Activated naive CD4-positive, alpha-beta T cell treated with anti-CD3 and anti-CD28 coated beads, Interleukin-2, amount 10 ng/mL, durations not matched to agents 7 days and 5 days (primary cell): Measurements from ENCODE around the gene N4BP2.
"Not testable (repeated sequence)": the region's sequence is repeated elsewhere in the genome, so short reads cannot be mapped to it uniquely, and the experiment has no call there.

ENCODE experiments used
- CTCF ChIA-PET: fragments of 350-600 bp; sonication (Branson Sonifier 250); formaldehyde crosslinking; loops from one replicate; lab custom pipeline; 2021; ENCODE audit warnings: antibody characterized with exemption; lab: Charles Lee
- DNase-seq: peaks from one replicate; pipeline ENCODE4 v3.0.0-alpha.2; 2020
- H3K27ac Mint-ChIP-seq: one replicate; pipeline ENCODE4 v1.8.0; 2021; ENCODE audit warnings: mild to moderate bottlenecking, moderate library complexity, mixed read lengths
- H3K27me3 Mint-ChIP-seq: one replicate; pipeline ENCODE4 v1.8.0; 2021; ENCODE audit warnings: mild to moderate bottlenecking, mixed read lengths
- H3K36me3 Mint-ChIP-seq: one replicate; pipeline ENCODE4 v1.8.0; 2021; ENCODE audit warnings: mixed read lengths
- H3K4me1 Mint-ChIP-seq: one replicate; pipeline ENCODE4 v1.8.0; 2021; ENCODE audit warnings: mixed read lengths
- H3K4me3 Mint-ChIP-seq: one replicate; pipeline ENCODE4 v1.8.0; 2021; ENCODE audit warnings: mild to moderate bottlenecking, moderate library complexity, mixed read lengths
- H3K9me3 Mint-ChIP-seq: one replicate; pipeline ENCODE4 v1.8.0; 2021; ENCODE audit warnings: mixed read lengths

N4BP2 gene

GRCh38 chr4:40118861-40119260, 62.2 kb downstream of the N4BP2 start:
- no peak for DNase-seq
- H3K9me3 Mint-ChIP-seq: no peaks in the 10 kb centered on the region
- no peaks in the 10 kb centered on the region for H3K27me3 Mint-ChIP-seq
- no peak overlapping the region for H3K27ac Mint-ChIP-seq
- H3K4me1 Mint-ChIP-seq: peaks cover 28% of the 10 kb centered on the region
- CTCF ChIA-PET: interaction anchor here (0.8 to 1.7 kb wide), 2 partner anchors 22 to 432 kb away, joined by 3 read pairs; no protein-coding TSS in a partner anchor
- peaks cover 49% of the 10 kb centered on the region for H3K36me3 Mint-ChIP-seq
- no peak overlapping the region for H3K4me3 Mint-ChIP-seq

- peaks cover 28% of the 10 kb centered on the region for H3K4me1 Mint-ChIP-seq
- CTCF ChIA-PET: interaction anchor here (0.6 to 0.8 kb wide), 2 partner anchors 431 to 620 kb away, joined by 3 read pairs; no protein-coding TSS in a partner anchor
- H3K27me3 Mint-ChIP-seq: no peaks in the 10 kb centered on the region
Measured at GRCh38 chr4:40119344-40119743, 62.7 kb downstream of the N4BP2 start.

GRCh38 chr4:40121515-40121914, 64.9 kb downstream of the N4BP2 start:
- Mint-ChIP-seq H3K9me3 (no peaks in the 10 kb centered on the region), H3K4me1 (peaks cover 42% of the 10 kb centered on the region), H3K36me3 (peaks cover 46% of the 10 kb centered on the region), H3K27ac (no peak overlapping the region), H3K4me3 (no peak overlapping the region), H3K27me3 (no peaks in the 10 kb centered on the region)
- DNase-seq: no peak
- CTCF ChIA-PET: interaction anchor here (1.5 to 1.7 kb wide), 2 partner anchors 9 to 204 kb away, joined by 4 read pairs; no protein-coding TSS in a partner anchor

More at GRCh38 chr4:40119344-40119743, 62.7 kb downstream of the N4BP2 start:
- Mint-ChIP-seq H3K9me3 (no peaks in the 10 kb centered on the region), H3K36me3 (peaks cover 49% of the 10 kb centered on the region), H3K27ac (no peak overlapping the region), H3K4me3 (no peak overlapping the region)
- no peak for DNase-seq

GRCh38 chr4:40122941-40123340, 66.3 kb downstream of the N4BP2 start:
- H3K4me1 Mint-ChIP-seq: peaks cover 42% of the 10 kb centered on the region
- no peaks in the 10 kb centered on the region for H3K9me3 Mint-ChIP-seq
- DNase-seq: no peak
- CTCF ChIA-PET: no interaction called here
- H3K36me3 Mint-ChIP-seq: peaks cover 43% of the 10 kb centered on the region
- H3K27ac Mint-ChIP-seq: no peak overlapping the region
- no peaks in the 10 kb centered on the region for H3K27me3 Mint-ChIP-seq
- H3K4me3 Mint-ChIP-seq: no peak overlapping the region

GRCh38 chr4:40124690-40125089, 68.0 kb downstream of the N4BP2 start:
- Mint-ChIP-seq H3K27me3 (no peaks in the 10 kb centered on the region), H3K27ac (peak overlapping the region; percentile 87), H3K36me3 (peaks cover 36% of the 10 kb centered on the region), H3K4me3 (no peak overlapping the region), H3K9me3 (no peaks in the 10 kb centered on the region), H3K4me1 (peaks cover 42% of the 10 kb centered on the region)
- CTCF ChIA-PET: no interaction called here
- peak; percentile 37 for DNase-seq

- no peak overlapping the region for H3K4me3 Mint-ChIP-seq
- peaks cover 32% of the 10 kb centered on the region for H3K36me3 Mint-ChIP-seq
- no peaks in the 10 kb centered on the region for H3K27me3 Mint-ChIP-seq
- H3K4me1 Mint-ChIP-seq: peaks cover 3% of the 10 kb centered on the region
- DNase-seq: no peak
- no peaks in the 10 kb centered on the region for H3K9me3 Mint-ChIP-seq
- no peak overlapping the region for H3K27ac Mint-ChIP-seq
- CTCF ChIA-PET: interaction anchor here (0.8 to 1.9 kb wide), 2 partner anchors 10 to 195 kb away, joined by 4 to 5 read pairs; no protein-coding TSS in a partner anchor
Measured at GRCh38 chr4:40130401-40131036, 73.9 kb downstream of the N4BP2 start.

GRCh38 chr4:40132816-40133215, 76.2 kb downstream of the N4BP2 start:
- peaks cover 48% of the 10 kb centered on the region for H3K36me3 Mint-ChIP-seq
- CTCF ChIA-PET: interaction anchor here (0.6 kb wide), 1 partner anchor 94 kb away, joined by 5 read pairs; no protein-coding TSS in a partner anchor

GRCh38 chr4:40134206-40134917, 77.7 kb downstream of the N4BP2 start:
- Mint-ChIP-seq H3K4me1 (peaks cover 5% of the 10 kb centered on the region), H3K9me3 (no peaks in the 10 kb centered on the region), H3K27ac (peak overlapping the region; percentile 14), H3K4me3 (no peak overlapping the region), H3K36me3 (peaks cover 55% of the 10 kb centered on the region), H3K27me3 (no peaks in the 10 kb centered on the region)
- DNase-seq: no peak
- CTCF ChIA-PET: interaction anchor here (1.6 kb wide), 1 partner anchor 191 kb away, joined by 4 read pairs; no protein-coding TSS in a partner anchor

More at GRCh38 chr4:40132816-40133215, 76.2 kb downstream of the N4BP2 start:
- Mint-ChIP-seq H3K27me3 (no peaks in the 10 kb centered on the region), H3K4me1 (peaks cover 2% of the 10 kb centered on the region), H3K27ac (no peak overlapping the region), H3K9me3 (no peaks in the 10 kb centered on the region), H3K4me3 (no peak overlapping the region)
- DNase-seq: no peak

GRCh38 chr4:40136202-40136601, 79.6 kb downstream of the N4BP2 start:
- H3K27ac Mint-ChIP-seq, H3K4me3 Mint-ChIP-seq, H3K27me3 Mint-ChIP-seq, H3K4me1 Mint-ChIP-seq, DNase-seq, CTCF ChIA-PET, H3K9me3 Mint-ChIP-seq: not testable (repeated sequence)
- H3K36me3 Mint-ChIP-seq: peaks cover 57% of the 10 kb centered on the region

- Mint-ChIP-seq H3K9me3 (peaks cover 2% of the 10 kb centered on the region), H3K36me3 (peaks cover 67% of the 10 kb centered on the region), H3K4me3 (no peak overlapping the region), H3K27me3 (no peaks in the 10 kb centered on the region), H3K27ac (no peak overlapping the region), H3K4me1 (peaks cover 5% of the 10 kb centered on the region)
- CTCF ChIA-PET: no interaction called here
- DNase-seq: no peak
Measured at GRCh38 chr4:40140196-40140595, 83.5 kb downstream of the N4BP2 start.

- H3K36me3 Mint-ChIP-seq: peaks cover 67% of the 10 kb centered on the region
- CTCF ChIA-PET: not testable (repeated sequence)
Measured at GRCh38 chr4:40140597-40140996, 83.9 kb downstream of the N4BP2 start.

GRCh38 chr4:40143926-40144508, 87.4 kb downstream of the N4BP2 start:
- no peak overlapping the region for H3K27ac Mint-ChIP-seq
- H3K4me3 Mint-ChIP-seq: no peak overlapping the region
- no peak for DNase-seq
- no peaks in the 10 kb centered on the region for H3K27me3 Mint-ChIP-seq
- peaks cover 2% of the 10 kb centered on the region for H3K9me3 Mint-ChIP-seq
- peaks cover 1% of the 10 kb centered on the region for H3K4me1 Mint-ChIP-seq
- CTCF ChIA-PET: interaction anchor here (1.0 to 1.5 kb wide), 3 partner anchors 8 to 193 kb away, joined by 3 read pairs; no protein-coding TSS in a partner anchor
- H3K36me3 Mint-ChIP-seq: peaks cover 57% of the 10 kb centered on the region

More at GRCh38 chr4:40140597-40140996, 83.9 kb downstream of the N4BP2 start:
- not testable (repeated sequence) for H3K27me3 Mint-ChIP-seq, H3K4me3 Mint-ChIP-seq, H3K9me3 Mint-ChIP-seq, H3K27ac Mint-ChIP-seq, DNase-seq, H3K4me1 Mint-ChIP-seq

GRCh38 chr4:40144716-40145115, 88.1 kb downstream of the N4BP2 start:
- Mint-ChIP-seq H3K4me1 (peaks cover 4% of the 10 kb centered on the region), H3K27ac (no peak overlapping the region), H3K4me3 (no peak overlapping the region), H3K9me3 (peaks cover 2% of the 10 kb centered on the region), H3K36me3 (peaks cover 60% of the 10 kb centered on the region), H3K27me3 (no peaks in the 10 kb centered on the region)
- CTCF ChIA-PET: interaction anchor here (1.5 kb wide), 1 partner anchor 193 kb away, joined by 3 read pairs; no protein-coding TSS in a partner anchor
- DNase-seq: no peak

- CTCF ChIA-PET, DNase-seq, H3K4me3 Mint-ChIP-seq, H3K27me3 Mint-ChIP-seq, H3K9me3 Mint-ChIP-seq, H3K27ac Mint-ChIP-seq: not testable (repeated sequence)
- H3K36me3 Mint-ChIP-seq: peaks cover 64% of the 10 kb centered on the region
- H3K4me1 Mint-ChIP-seq: peaks cover 20% of the 10 kb centered on the region
Measured at GRCh38 chr4:40147490-40147889, 90.8 kb downstream of the N4BP2 start.
